Measurements from ENCODE around the gene CHMP5.
A peak's percentile ranks its signal among the peaks of the same experiment; 100 is the strongest.

The CHMP5 gene

DNA sequence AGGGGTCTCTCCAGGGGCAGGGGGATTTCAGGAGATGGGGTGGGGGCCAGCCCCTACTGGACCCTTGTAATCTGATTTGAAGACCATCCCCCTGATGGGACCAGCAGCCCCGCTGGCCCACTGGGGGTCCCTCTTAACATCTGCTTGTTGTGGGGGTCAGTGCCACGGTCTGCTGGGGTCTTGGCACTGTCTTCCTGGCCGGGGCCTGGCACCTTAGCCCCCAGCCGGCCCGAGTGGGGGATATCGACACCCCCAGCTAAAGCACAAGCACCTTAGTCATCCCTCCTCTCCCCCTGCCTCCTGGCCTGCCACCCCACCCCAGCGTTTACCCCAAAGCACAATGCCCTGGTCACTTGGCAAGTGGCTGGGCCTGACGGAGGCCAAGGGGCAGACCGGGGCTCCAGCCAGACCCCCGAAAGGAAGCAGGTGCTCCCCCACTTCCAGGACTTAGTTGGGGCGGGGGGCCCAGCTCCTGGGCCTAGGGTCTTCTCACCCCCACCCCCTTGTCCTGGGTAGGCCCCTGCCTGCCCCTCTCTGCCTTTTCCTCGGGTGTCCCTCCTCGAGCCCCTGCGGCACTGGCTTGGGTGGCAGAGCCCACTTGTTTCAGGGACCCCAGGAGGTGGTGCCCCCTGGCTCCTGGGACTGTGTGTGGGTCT lies 24.1 kb downstream of the CHMP5 start:
- no peak overlapping the region for H3K4me3 ChIP-seq (replicated peaks; ENCODE audit: low read depth, low read length)
- DNase-seq (ENCODE audit: low read depth): no peak
- TF ChIP-seq, protein P1, sequence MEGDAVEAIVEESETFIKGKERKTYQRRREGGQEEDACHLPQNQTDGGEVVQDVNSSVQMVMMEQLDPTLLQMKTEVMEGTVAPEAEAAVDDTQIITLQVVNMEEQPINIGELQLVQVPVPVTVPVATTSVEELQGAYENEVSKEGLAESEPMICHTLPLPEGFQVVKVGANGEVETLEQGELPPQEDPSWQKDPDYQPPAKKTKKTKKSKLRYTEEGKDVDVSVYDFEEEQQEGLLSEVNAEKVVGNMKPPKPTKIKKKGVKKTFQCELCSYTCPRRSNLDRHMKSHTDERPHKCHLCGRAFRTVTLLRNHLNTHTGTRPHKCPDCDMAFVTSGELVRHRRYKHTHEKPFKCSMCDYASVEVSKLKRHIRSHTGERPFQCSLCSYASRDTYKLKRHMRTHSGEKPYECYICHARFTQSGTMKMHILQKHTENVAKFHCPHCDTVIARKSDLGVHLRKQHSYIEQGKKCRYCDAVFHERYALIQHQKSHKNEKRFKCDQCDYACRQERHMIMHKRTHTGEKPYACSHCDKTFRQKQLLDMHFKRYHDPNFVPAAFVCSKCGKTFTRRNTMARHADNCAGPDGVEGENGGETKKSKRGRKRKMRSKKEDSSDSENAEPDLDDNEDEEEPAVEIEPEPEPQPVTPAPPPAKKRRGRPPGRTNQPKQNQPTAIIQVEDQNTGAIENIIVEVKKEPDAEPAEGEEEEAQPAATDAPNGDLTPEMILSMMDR (IDR thresholded peaks at IDR 0.05; ENCODE audit: low read length, missing control alignments): no peak

DNA sequence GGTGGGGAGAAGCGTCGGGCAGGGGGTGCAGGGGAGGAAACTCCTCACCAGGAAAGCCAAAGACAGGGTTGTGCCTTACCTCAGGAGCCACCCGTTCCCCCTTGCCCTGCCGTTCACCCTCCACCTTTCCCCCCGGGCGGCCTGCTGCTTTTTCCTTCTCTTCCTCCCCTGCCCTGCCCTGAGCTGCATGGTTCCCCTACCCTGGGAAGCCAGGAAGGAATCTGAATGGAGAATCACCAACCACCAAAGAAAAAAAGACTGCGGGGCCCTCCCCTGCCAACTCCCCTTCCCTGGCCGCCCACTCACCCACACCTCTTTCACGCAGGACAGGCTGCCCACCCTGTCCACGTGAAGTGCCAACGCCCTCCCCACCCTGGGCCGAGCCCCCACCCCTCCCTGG lies 24.6 kb downstream of the CHMP5 start:
- H3K4me3 ChIP-seq (replicated peaks; ENCODE audit: low read depth, low read length): peak overlapping the region; percentile 69
- TF ChIP-seq, protein P1 (IDR thresholded peaks at IDR 0.05; ENCODE audit: low read length, missing control alignments): no peak
- DNase-seq (ENCODE audit: low read depth): peak; percentile 11

DNA sequence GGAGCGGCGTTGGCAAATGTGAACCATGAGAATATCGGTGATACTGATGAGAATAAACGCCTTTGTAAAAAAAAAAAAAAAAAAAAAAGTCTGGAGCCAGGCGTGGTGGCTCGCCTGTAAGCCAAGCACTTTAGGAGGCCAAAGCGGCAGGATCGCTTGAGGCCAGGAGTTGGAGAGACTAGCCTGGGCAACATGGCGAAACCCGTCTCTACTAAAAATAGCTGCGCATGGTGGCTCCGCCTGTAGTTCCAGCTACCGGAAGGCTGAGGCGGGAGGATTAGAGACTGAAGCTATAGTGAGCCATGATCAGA lies 25.0 kb downstream of the CHMP5 start:
- peak overlapping the region; percentile 69 for H3K4me3 ChIP-seq (replicated peaks; ENCODE audit: low read depth, low read length)
- DNase-seq (ENCODE audit: low read depth): no peak
- TF ChIP-seq, protein P1 (IDR thresholded peaks at IDR 0.05; ENCODE audit: low read length, missing control alignments): no peak

DNA sequence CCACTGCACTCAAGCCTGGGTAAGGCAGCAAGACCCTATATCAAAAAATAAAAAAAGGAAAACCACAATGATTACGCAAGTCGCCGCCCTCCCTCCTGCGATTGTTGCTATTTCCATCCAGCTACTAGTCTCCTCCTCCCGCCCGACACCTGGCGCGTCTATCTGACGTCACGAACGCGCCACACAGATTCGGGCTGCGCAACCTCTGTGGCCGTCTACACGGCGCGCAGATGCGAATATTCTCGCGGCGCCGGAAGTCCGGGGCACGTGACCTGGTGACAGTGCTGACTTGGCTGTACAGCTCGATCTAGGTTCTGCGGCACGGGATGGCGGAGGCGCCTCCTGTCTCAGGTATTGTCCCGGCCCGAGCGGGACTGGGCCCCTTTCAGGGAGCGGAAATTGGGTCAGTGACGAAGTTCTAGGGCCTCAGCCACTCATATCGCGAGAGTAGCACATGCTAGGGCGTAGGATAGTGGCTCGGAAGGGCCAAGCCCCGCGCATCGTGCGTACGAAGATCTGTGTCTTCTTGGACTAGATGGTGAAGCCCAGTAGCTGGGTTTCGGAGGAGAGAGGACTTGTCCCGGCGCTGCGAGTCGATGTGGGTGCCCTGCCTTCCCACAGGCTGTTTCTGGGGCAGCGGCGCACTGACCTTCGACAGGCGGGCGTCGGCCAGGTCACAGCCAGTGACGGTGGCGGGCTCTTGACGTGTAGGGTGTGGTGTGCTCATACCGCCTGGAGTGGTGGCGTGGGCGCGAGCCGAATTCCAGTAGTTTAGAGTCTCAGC lies 25.6 kb downstream of the CHMP5 start, which contains the start of gene NFX1:
Gene NFX1, plus strand, starts transcription at position 270 of the 784 bp plus-strand sequence. Its CDS starts 57 bp downstream, at position 327.
- DNase-seq (ENCODE audit: low read depth): peak; percentile 99
- peak within 1 kb of the TSS; percentile 69 for H3K4me3 ChIP-seq (replicated peaks; ENCODE audit: low read depth, low read length)
- TF ChIP-seq, protein P1 (IDR thresholded peaks at IDR 0.05; ENCODE audit: low read length, missing control alignments): no peak

DNA sequence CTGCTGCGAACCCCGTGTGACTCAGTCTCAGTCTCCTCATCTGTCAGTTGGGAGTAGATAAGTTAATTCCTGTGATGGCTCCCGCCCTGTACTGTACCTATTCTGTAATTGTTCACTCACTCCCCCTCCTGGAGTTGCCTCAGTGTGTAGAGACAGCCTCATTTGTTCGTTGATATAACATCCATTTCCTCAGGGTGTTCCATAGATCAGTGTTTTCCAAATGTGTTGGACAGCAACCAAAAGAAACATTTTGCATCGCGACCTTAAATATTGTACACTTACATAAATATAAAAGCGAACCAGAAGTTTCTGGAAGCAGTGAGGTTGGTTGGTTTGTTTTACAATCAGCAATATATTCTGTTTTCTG lies 26.2 kb downstream of the CHMP5 start:
- peak overlapping the region; percentile 69 for H3K4me3 ChIP-seq (replicated peaks; ENCODE audit: low read depth, low read length)
- TF ChIP-seq, protein P1 (IDR thresholded peaks at IDR 0.05; ENCODE audit: low read length, missing control alignments): no peak
- no peak for DNase-seq (ENCODE audit: low read depth)

DNA sequence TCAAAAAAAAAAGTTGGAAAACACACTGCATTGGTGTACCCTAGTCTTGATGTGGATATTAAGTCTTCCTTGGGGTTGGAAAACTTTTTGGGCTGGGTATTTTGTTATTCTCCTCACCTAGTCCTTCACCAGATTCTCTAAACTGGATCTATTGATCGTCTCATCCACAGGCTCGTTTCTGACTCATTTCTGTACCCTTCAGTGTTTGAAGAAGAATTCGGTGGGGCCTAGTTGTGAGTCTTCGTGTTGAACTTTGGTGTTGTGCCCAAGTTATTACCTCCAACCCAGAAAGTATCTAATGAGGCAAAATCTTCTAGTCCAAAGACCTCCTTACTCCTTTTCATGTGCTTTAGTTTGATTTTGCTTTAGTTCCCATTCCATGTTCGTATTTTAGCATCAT lies 27.1 kb downstream of the CHMP5 start:
- DNase-seq (ENCODE audit: low read depth): no peak
- TF ChIP-seq, protein P1 (IDR thresholded peaks at IDR 0.05; ENCODE audit: low read length, missing control alignments): no peak

More for the DNA sequence above, 27.1 kb downstream of the CHMP5 start:
- no peak overlapping the region for H3K4me3 ChIP-seq (replicated peaks; ENCODE audit: low read depth, low read length)
